Mesenchymal stem cell (in vitro differentiated cells and primary cell): ENCODE measurements around the gene TTLL10.

Source experiments
- DNase-seq: peaks from one replicate; pipeline ENCODE4 v3.0.0-alpha.2; 2013
- H2AFZ ChIP-seq: one replicate; pipeline ENCODE4 v1.6.1; 2013; ENCODE audit warnings: low read depth, mild to moderate bottlenecking, control low read depth, inconsistent platforms, low read length, moderate library complexity
- H2AK5ac ChIP-seq: 2 replicates; pipeline ENCODE4 v1.6.1; 2013; ENCODE audit warnings: low read length, moderate library complexity, mild to moderate bottlenecking, inconsistent platforms; ENCODE audit not compliant: severe bottlenecking
- H2BK120ac ChIP-seq: one replicate; pipeline ENCODE4 v1.6.1; 2013; ENCODE audit warnings: low read depth, mild to moderate bottlenecking, inconsistent platforms, low read length, moderate library complexity
- H2BK12ac ChIP-seq, 2 experiments: one replicate each; pipeline ENCODE4 v1.6.1; 2013; ENCODE audit warnings: inconsistent platforms in 2 of 2, low read length in 2 of 2, mild to moderate bottlenecking in 2 of 2, moderate library complexity in 2 of 2, control low read depth in 1 of 2
- H2BK15ac ChIP-seq: one replicate; pipeline ENCODE4 v1.6.1; 2013; ENCODE audit warnings: mild to moderate bottlenecking, low read depth, inconsistent platforms; ENCODE audit not compliant: poor library complexity, severe bottlenecking
- H2BK5ac ChIP-seq: 2 replicates; pipeline ENCODE4 v1.6.1; 2013; ENCODE audit warnings: low read depth, mild to moderate bottlenecking, low read length, control low read depth, inconsistent platforms; ENCODE audit not compliant: poor library complexity, severe bottlenecking
- H3K14ac ChIP-seq, 2 experiments: one replicate each; pipeline ENCODE4 v1.6.1; 2013; ENCODE audit warnings: inconsistent platforms in 2 of 2, low read length in 2 of 2, control low read depth in 1 of 2, mild to moderate bottlenecking in 1 of 2, moderate library complexity in 1 of 2
- H3K18ac ChIP-seq, 2 experiments: one replicate each; pipeline ENCODE4 v1.6.1; 2013; ENCODE audit warnings: inconsistent platforms in 2 of 2, low read length in 2 of 2, control low read depth in 1 of 2, low read depth in 1 of 2, mild to moderate bottlenecking in 1 of 2
- H3K23ac ChIP-seq, 2 experiments: one replicate each; pipeline ENCODE4 v1.6.1; 2013; ENCODE audit warnings: inconsistent platforms in 2 of 2, low read length in 2 of 2, mild to moderate bottlenecking in 2 of 2, moderate library complexity in 2 of 2, control low read depth in 1 of 2
- H3K27ac ChIP-seq: 2 replicates; pipeline ENCODE4 v1.5.1; 2013; ENCODE audit warnings: mild to moderate bottlenecking, moderate library complexity, low read length, control low read depth, inconsistent platforms; ENCODE audit not compliant: poor library complexity, severe bottlenecking
- H3K27me3 ChIP-seq, 2 experiments: 2 replicates each; pipeline versions ENCODE4 v1.6.1 to v1.7.0; 2013; ENCODE audit warnings: low read length in 2 of 2, mild to moderate bottlenecking in 2 of 2, moderate library complexity in 2 of 2, control low read depth in 1 of 2, inconsistent platforms in 1 of 2; ENCODE audit not compliant: control insufficient read depth in 1 of 2, insufficient read depth in 1 of 2
- H3K36me3 ChIP-seq, 2 experiments: 2 replicates each; pipeline versions ENCODE4 v1.6.1 to v1.7.0; 2013; ENCODE audit warnings: low read length in 2 of 2, control low read depth in 1 of 2, inconsistent platforms in 1 of 2, low read depth in 1 of 2, mild to moderate bottlenecking in 1 of 2; ENCODE audit not compliant: insufficient read depth in 2 of 2, control insufficient read depth in 1 of 2
- H3K4ac ChIP-seq, 2 experiments: one replicate each; pipeline ENCODE4 v1.6.1; 2013; ENCODE audit warnings: inconsistent platforms in 2 of 2, low read length in 2 of 2, mild to moderate bottlenecking in 2 of 2, moderate library complexity in 2 of 2, control low read depth in 1 of 2, low read depth in 1 of 2
- H3K4me1 ChIP-seq: 2 replicates; pipeline ENCODE4 v1.6.1; 2013; ENCODE audit warnings: low read depth, low read length, control low read depth; ENCODE audit not compliant: control insufficient read depth, insufficient read depth
- H3K4me2 ChIP-seq: 2 replicates; pipeline ENCODE4 v1.6.1; 2013; ENCODE audit warnings: low read length, mild to moderate bottlenecking, inconsistent platforms; ENCODE audit not compliant: poor library complexity, severe bottlenecking
- H3K4me3 ChIP-seq, 2 experiments: 2 replicates each; pipeline versions ENCODE4 v1.5.1 to v1.7.0; 2013; ENCODE audit warnings: low read length in 2 of 2, mild to moderate bottlenecking in 2 of 2, control low read depth in 1 of 2, low read depth in 1 of 2; ENCODE audit not compliant: insufficient read depth in 1 of 2
- H3K79me1 ChIP-seq: replicated peaks from 2 replicates; pipeline ENCODE4 v1.6.1; 2013; ENCODE audit warnings: mild to moderate bottlenecking, control low read depth, low read length, inconsistent platforms; ENCODE audit not compliant: poor library complexity, severe bottlenecking
- H3K9ac ChIP-seq: 2 replicates; pipeline ENCODE4 v1.7.0; 2013; ENCODE audit warnings: mild to moderate bottlenecking, low read length, moderate library complexity
- H3K9me3 ChIP-seq: 2 replicates; pipeline ENCODE4 v1.7.0; 2013; ENCODE audit warnings: mild to moderate bottlenecking, low read length; ENCODE audit not compliant: control insufficient read depth
- H4K8ac ChIP-seq: one replicate; pipeline ENCODE4 v1.6.1; 2013; ENCODE audit warnings: inconsistent platforms, mild to moderate bottlenecking, low read length, moderate library complexity
- H4K91ac ChIP-seq: one replicate; pipeline ENCODE4 v1.6.1; 2013; ENCODE audit warnings: mild to moderate bottlenecking, low read length, inconsistent platforms
- WGBS: methylation state at CpG from one replicate; pipeline ENCODE4 v1.1.7; 2013; ENCODE audit warnings: mixed read lengths; 5-methylcytosine and 5-hydroxymethylcytosine counted together

TTLL10 gene

DNA sequence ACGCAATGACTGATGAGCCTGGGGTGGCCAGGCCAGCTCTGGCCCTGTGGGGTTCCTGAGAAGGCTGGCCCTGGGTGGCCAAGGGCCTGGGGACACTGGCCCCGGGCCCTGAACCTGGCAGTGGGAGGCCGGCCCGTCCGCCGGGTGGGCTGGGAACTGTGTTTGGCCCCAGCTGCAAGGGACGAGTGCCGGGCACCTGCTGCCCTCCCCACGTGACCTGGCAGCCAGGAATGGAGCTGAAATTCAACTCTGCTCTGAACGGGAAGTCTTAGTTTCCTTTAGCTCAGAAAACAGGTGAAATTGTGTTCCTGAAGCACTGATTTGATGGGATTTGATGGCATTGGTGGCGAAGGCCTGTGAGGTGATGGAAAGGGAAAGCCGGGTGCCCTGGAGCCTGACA is 8.2 kb upstream of the TTLL10 start:
- Histone ChIP-seq H4K91ac (no peak overlapping the region), H2AFZ (no peak overlapping the region), H3K4ac (no peak overlapping the region), H3K4me1 (peaks cover 79% of the 10 kb centered on the region), H3K14ac (no peak overlapping the region), H3K79me1 (peaks cover 13% of the 10 kb centered on the region), H3K4me3 (peak overlapping the region in 1 of 2 experiments; percentile 60), H2AK5ac (peak overlapping the region; percentile 98), H2BK15ac (no peak overlapping the region), H2BK12ac (no peak overlapping the region), H3K23ac (no peak overlapping the region), H3K9ac (no peak overlapping the region), H3K18ac (no peak overlapping the region), H3K27ac (peak overlapping the region; percentile 98), H3K4me2 (peak overlapping the region; percentile 87), H2BK120ac (no peak overlapping the region), H3K9me3 (no peaks in the 10 kb centered on the region), H2BK5ac (peak overlapping the region; percentile 87), H3K36me3 (peaks cover 0 to 46% of the 10 kb centered on the region in 2 experiments), H4K8ac (no peak overlapping the region), H3K27me3 (peaks cover 0 to 83% of the 10 kb centered on the region in 2 experiments)
- no peak for DNase-seq
- WGBS: 84% methylated on average over 12 of the region's 12 CpGs

- peaks cover 0 to 83% of the 10 kb centered on the region in 2 experiments for H3K27me3 ChIP-seq
- H3K14ac ChIP-seq: no peak overlapping the region
- no peak overlapping the region for H4K8ac ChIP-seq
- H2BK15ac ChIP-seq: no peak overlapping the region
- peaks cover 84% of the 10 kb centered on the region for H3K4me1 ChIP-seq
- H3K79me1 ChIP-seq: peaks cover 13% of the 10 kb centered on the region
- WGBS: 83% methylated on average over 22 of the region's 23 CpGs
- no peak for DNase-seq
- H3K4me3 ChIP-seq: peak overlapping the region in 1 of 2 experiments; percentile 60
- H2BK5ac ChIP-seq: peak overlapping the region; percentile 87
- peak overlapping the region; percentile 98 for H3K27ac ChIP-seq
- H3K9ac ChIP-seq: no peak overlapping the region
- peaks cover 0 to 43% of the 10 kb centered on the region in 2 experiments for H3K36me3 ChIP-seq
- no peak overlapping the region for H3K4ac ChIP-seq
- no peak overlapping the region for H2BK120ac ChIP-seq
- peak overlapping the region; percentile 98 for H2AK5ac ChIP-seq
- H3K9me3 ChIP-seq: no peaks in the 10 kb centered on the region
- H2AFZ ChIP-seq: no peak overlapping the region
- no peak overlapping the region for H4K91ac ChIP-seq
- no peak overlapping the region for H3K23ac ChIP-seq
- H3K18ac ChIP-seq: no peak overlapping the region
- H3K4me2 ChIP-seq: peak overlapping the region; percentile 87
- H2BK12ac ChIP-seq: no peak overlapping the region
These were observed 7.7 kb upstream of the TTLL10 start for GRCh38 chr1:1165900-1166421.

- Histone ChIP-seq H3K4me2 (peak overlapping the region; percentile 49), H3K27me3 (peaks cover 0 to 89% of the 10 kb centered on the region in 2 experiments), H3K23ac (no peak overlapping the region), H4K8ac (no peak overlapping the region), H2BK5ac (peak overlapping the region; percentile 6), H3K4me1 (peaks cover 90% of the 10 kb centered on the region), H3K18ac (no peak overlapping the region), H2BK12ac (no peak overlapping the region), H3K4me3 (no peak overlapping the region), H3K9me3 (no peaks in the 10 kb centered on the region), H3K27ac (peak overlapping the region; percentile 56), H3K4ac (no peak overlapping the region), H3K14ac (no peak overlapping the region), H3K36me3 (peaks cover 0 to 36% of the 10 kb centered on the region in 2 experiments), H2BK15ac (no peak overlapping the region), H2BK120ac (no peak overlapping the region), H3K79me1 (peaks cover 13% of the 10 kb centered on the region), H2AFZ (no peak overlapping the region), H4K91ac (no peak overlapping the region), H3K9ac (no peak overlapping the region), H2AK5ac (peak overlapping the region; percentile 66)
- WGBS: 90% methylated on average over 40 of the region's 44 CpGs
- DNase-seq: no peak
These were observed 6.9 kb upstream of the TTLL10 start for GRCh38 chr1:1166642-1167397.

- H3K27ac ChIP-seq: no peak overlapping the region
- no peak overlapping the region for H2BK15ac ChIP-seq
- no peak overlapping the region for H4K8ac ChIP-seq
- no peak overlapping the region for H2BK5ac ChIP-seq
- H4K91ac ChIP-seq: no peak overlapping the region
- no peak overlapping the region for H3K9ac ChIP-seq
- H2BK12ac ChIP-seq: no peak overlapping the region
- H3K4me3 ChIP-seq: no peak overlapping the region
- peaks cover 91% of the 10 kb centered on the region for H3K4me1 ChIP-seq
- DNase-seq: no peak
- no peak overlapping the region for H3K23ac ChIP-seq
- peaks cover 0 to 33% of the 10 kb centered on the region in 2 experiments for H3K36me3 ChIP-seq
- no peak overlapping the region for H2AFZ ChIP-seq
- 91% methylated on average over 17 of the region's 20 CpGs for WGBS
- no peak overlapping the region for H3K18ac ChIP-seq
- no peaks in the 10 kb centered on the region for H3K9me3 ChIP-seq
- H2AK5ac ChIP-seq: peak overlapping the region; percentile 6
- H2BK120ac ChIP-seq: no peak overlapping the region
- H3K4me2 ChIP-seq: no peak overlapping the region
- H3K14ac ChIP-seq: no peak overlapping the region
- H3K79me1 ChIP-seq: peaks cover 13% of the 10 kb centered on the region
- peaks cover 0 to 89% of the 10 kb centered on the region in 2 experiments for H3K27me3 ChIP-seq
- no peak overlapping the region for H3K4ac ChIP-seq
These were observed 6.3 kb upstream of the TTLL10 start for GRCh38 chr1:1167398-1167821.
